Panc1 (cell line): ENCODE data around the gene DHX36. TPM values are rescaled to one million over a fixed set of nuclear protein-coding genes. Genes with fewer than 3 reads are reported as not detected.

Experiments used
- ATAC-seq: fragments of 200-7000 bp; cut with Tn5 transposase; 2 replicates; pipeline ENCODE4 v1.9.1; 2020; ENCODE audit warnings: mild to moderate bottlenecking, moderate library complexity
- Bru-seq: library from RNA; stranded (reverse); fragments of 400-500 nt; gene quantifications from one replicate; lab custom pipeline; 2021; lab: Mats Ljungman, UMichigan
- BruChase-seq, 2 experiments: library from RNA; stranded (reverse); fragments of 400-500 nt; gene quantifications; one replicate each; lab custom pipeline; 2021; lab: Mats Ljungman, UMichigan
- BruUV-seq: library from RNA; stranded (reverse); fragments of 400-500 nt; replicated peaks from 2 replicates; lab custom pipeline; 2021; lab: Mats Ljungman, UMichigan
- CTCF ChIA-PET: fragments of 300-600 bp; sonication (Branson Sonifier 250); formaldehyde crosslinking; loops from one replicate; lab custom pipeline; 2022; ENCODE audit warnings: antibody characterized with exemption; lab: Charles Lee
- POLR2A ChIA-PET: fragments of 300-600 bp; sonication (Branson Sonifier 250); formaldehyde crosslinking; loops from one replicate; lab custom pipeline; 2022; ENCODE audit warnings: antibody characterized with exemption; lab: Charles Lee
- DNase-seq: peaks from one replicate; pipeline ENCODE4 v3.0.0-alpha.2; 2010; ENCODE audit warnings: low read depth, low spot score
- H3K27ac ChIP-seq: 2 replicates; pipeline ENCODE4 v1.5.1; 2011; ENCODE audit warnings: mild to moderate bottlenecking, low read length, inconsistent platforms
- H3K27me3 ChIP-seq: fragments of 200-500 bp; sonication (Bioruptor generic); 2 replicates; pipeline ENCODE4 v1.6.0; 2014; ENCODE audit warnings: low read length, inconsistent platforms; ENCODE audit not compliant: control insufficient read depth, insufficient read depth
- H3K36me3 ChIP-seq: fragments of 200-500 bp; sonication (Bioruptor generic); 2 replicates; pipeline ENCODE4 v1.5.1; 2014; ENCODE audit warnings: inconsistent platforms, mild to moderate bottlenecking, low read length, moderate library complexity; ENCODE audit not compliant: control insufficient read depth, insufficient read depth
- H3K4me1 ChIP-seq: 2 replicates; pipeline ENCODE4 v1.5.1; 2011; ENCODE audit warnings: inconsistent platforms, mild to moderate bottlenecking, low read length, moderate library complexity; ENCODE audit not compliant: control insufficient read depth, insufficient read depth
- H3K4me3 ChIP-seq, 2 experiments: 2 replicates each; pipeline ENCODE4 v1.5.1; 2011 to 2012; ENCODE audit warnings: low read depth in 2 of 2, low read length in 2 of 2, mild to moderate bottlenecking in 2 of 2, inconsistent platforms in 1 of 2, moderate library complexity in 1 of 2
- H3K9me3 ChIP-seq: fragments of 200-500 bp; sonication (Bioruptor generic); 2 replicates; pipeline ENCODE4 v1.5.1; 2014; ENCODE audit warnings: low read depth, mild to moderate bottlenecking, inconsistent platforms, low read length, moderate library complexity; ENCODE audit not compliant: control insufficient read depth, insufficient read depth
- POLR2AphosphoS5 ChIP-seq: IDR thresholded peaks from 2 replicates; pipeline ENCODE4 v1.6.1; 2012; ENCODE audit warnings: mild to moderate bottlenecking, low read depth, low read length, moderate library complexity
- SIN3A ChIP-seq: IDR thresholded peaks from 2 replicates; pipeline ENCODE4 v1.6.1; 2012; ENCODE audit warnings: low read depth, mild to moderate bottlenecking, low read length, moderate library complexity, borderline replicate concordance; ENCODE audit not compliant: insufficient read depth
- TCF7L2 ChIP-seq: IDR thresholded peaks from 2 replicates; pipeline ENCODE4 v1.6.1; 2011; ENCODE audit warnings: mild to moderate bottlenecking, low read depth, low read length, inconsistent platforms
- in situ Hi-C: cut with HindIII; loops from 2 replicates; pipeline ENCODE4 v1.10.0; 2016; ENCODE audit warnings: low sequenced_read_pairs, low pct_unique_long_range_greater_than_20kb
- intact Hi-C: fragments of 100-400 bp; cut with micrococcal nuclease; formaldehyde crosslinking; loops from one replicate; pipeline ENCODE4 v1.10.0; 2022; ENCODE audit not compliant: unreplicated experiment
- long read RNA-seq: library from polyadenylated mRNA; unstranded; transcript quantifications from one replicate; pipeline ENCODE4 v2.0.0, GENCODE V29; 2021; ENCODE audit not compliant: unreplicated experiment
- polyA plus RNA-seq: library from polyadenylated mRNA; unstranded; fragments of >200 nt; gene quantifications from one replicate; pipeline ENCODE4 v1.2.1, GENCODE V29; 2012; ENCODE audit warnings: missing spikeins; ENCODE audit not compliant: insufficient read length
- total RNA-seq: library from RNA; stranded (reverse); gene quantifications from one replicate; pipeline ENCODE4 v1.2.1, GENCODE V29; 2021; ENCODE audit not compliant: unreplicated experiment
- TF ChIP-seq, protein P1 (sequence below): fragments of 450-650 bp; IDR thresholded peaks from 2 replicates; pipeline ENCODE4 v1.5.1; 2017; ENCODE audit warnings: mild to moderate bottlenecking
- TF ChIP-seq, protein P2 (sequence below), 2 experiments: IDR thresholded peaks; 2 replicates each; pipeline ENCODE4 v1.6.1; 2011 to 2012; ENCODE audit warnings: low read depth in 2 of 2, control low read depth in 1 of 2, low read length in 1 of 2, mild to moderate bottlenecking in 1 of 2, moderate library complexity in 1 of 2; ENCODE audit not compliant: insufficient read depth in 1 of 2

Gene DHX36, protein sequence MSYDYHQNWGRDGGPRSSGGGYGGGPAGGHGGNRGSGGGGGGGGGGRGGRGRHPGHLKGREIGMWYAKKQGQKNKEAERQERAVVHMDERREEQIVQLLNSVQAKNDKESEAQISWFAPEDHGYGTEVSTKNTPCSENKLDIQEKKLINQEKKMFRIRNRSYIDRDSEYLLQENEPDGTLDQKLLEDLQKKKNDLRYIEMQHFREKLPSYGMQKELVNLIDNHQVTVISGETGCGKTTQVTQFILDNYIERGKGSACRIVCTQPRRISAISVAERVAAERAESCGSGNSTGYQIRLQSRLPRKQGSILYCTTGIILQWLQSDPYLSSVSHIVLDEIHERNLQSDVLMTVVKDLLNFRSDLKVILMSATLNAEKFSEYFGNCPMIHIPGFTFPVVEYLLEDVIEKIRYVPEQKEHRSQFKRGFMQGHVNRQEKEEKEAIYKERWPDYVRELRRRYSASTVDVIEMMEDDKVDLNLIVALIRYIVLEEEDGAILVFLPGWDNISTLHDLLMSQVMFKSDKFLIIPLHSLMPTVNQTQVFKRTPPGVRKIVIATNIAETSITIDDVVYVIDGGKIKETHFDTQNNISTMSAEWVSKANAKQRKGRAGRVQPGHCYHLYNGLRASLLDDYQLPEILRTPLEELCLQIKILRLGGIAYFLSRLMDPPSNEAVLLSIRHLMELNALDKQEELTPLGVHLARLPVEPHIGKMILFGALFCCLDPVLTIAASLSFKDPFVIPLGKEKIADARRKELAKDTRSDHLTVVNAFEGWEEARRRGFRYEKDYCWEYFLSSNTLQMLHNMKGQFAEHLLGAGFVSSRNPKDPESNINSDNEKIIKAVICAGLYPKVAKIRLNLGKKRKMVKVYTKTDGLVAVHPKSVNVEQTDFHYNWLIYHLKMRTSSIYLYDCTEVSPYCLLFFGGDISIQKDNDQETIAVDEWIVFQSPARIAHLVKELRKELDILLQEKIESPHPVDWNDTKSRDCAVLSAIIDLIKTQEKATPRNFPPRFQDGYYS
- total RNA-seq (74.3 TPM), Bru-seq, nascent RNA (percentile 95 among the genes with signal in this experiment), BruChase-seq, experiment 1, labeled RNA remaining after a 2-hour chase (percentile 92 among the genes with signal in this experiment), BruChase-seq, experiment 2, labeled RNA remaining after a 6-hour chase (percentile 90 among the genes with signal in this experiment)
- 32.2 TPM for polyA plus RNA-seq
- long read RNA-seq, full-length matches to known transcripts = 18 of 45 reads
- long read RNA-seq, partial matches to known transcripts = 26 of 45 reads
- long read RNA-seq, other reads (novel, unspliced or antisense) = 1 of 45 reads

DNA sequence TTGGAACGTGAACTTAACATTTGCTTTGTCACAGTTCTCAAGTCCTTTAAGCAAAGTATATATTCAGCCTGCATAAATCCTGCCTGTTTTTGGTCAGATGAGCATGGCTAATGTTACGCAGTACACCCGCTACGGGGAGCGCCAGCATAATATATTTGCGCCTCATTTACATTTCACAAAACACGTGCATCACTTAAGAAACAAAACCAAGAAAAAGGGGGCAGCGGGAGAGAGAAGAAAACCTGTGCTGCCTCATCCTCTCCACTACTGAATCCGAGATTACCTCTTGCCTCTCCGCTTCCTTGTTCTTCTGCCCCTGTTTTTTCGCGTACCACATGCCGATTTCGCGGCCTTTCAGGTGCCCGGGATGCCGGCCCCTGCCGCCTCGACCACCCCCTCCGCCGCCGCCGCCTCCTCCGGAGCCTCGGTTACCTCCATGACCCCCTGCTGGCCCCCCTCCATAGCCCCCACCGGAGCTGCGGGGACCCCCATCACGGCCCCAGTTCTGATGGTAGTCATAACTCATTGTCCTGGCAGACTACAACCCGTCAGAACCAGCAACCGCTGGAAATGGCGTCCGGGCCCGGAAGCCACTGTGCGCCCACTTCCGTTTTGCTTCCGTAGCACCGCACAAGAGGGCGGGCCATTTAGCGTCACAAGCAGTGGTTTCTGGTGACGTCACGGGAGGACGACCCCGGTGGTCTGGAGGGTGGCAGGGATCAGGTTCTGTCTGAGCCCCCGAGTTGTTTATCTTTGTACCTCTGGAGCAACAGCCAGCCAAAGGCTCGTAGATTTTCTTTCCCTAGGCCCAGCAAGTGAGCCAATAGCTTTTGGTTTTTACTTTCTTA, at the start of gene DHX36:
Gene DHX36 (minus strand): TSS at position 597 of the 848 bp plus-strand sequence. CDS start 71 bp downstream, at position 526.
- H3K4me3 ChIP-seq = peak within 1 kb of the TSS; percentile 72 to 99
- in situ Hi-C loops (no loop called here), intact Hi-C loops (no loop called here)
- ATAC-seq = peak; percentile 100
- H3K36me3 ChIP-seq = no peaks in the 10 kb centered on the region
- H3K9me3 ChIP-seq = no peaks in the 10 kb centered on the region; the same call in 1 of the 2 replicates
- peaks cover 15% of the 10 kb centered on the region for H3K4me1 ChIP-seq
- no TSS peak for BruUV-seq
- peak within 1 kb of the TSS; percentile 91 for H3K27ac ChIP-seq
- no peaks in the 10 kb centered on the region for H3K27me3 ChIP-seq
- TF ChIP-seq SIN3A = 0 out of 2 replicates have a peak, but pooled peaks have one; percentile 56
- peak; percentile 92 for TF ChIP-seq POLR2AphosphoS5
- TF ChIP-seq, protein P1, sequence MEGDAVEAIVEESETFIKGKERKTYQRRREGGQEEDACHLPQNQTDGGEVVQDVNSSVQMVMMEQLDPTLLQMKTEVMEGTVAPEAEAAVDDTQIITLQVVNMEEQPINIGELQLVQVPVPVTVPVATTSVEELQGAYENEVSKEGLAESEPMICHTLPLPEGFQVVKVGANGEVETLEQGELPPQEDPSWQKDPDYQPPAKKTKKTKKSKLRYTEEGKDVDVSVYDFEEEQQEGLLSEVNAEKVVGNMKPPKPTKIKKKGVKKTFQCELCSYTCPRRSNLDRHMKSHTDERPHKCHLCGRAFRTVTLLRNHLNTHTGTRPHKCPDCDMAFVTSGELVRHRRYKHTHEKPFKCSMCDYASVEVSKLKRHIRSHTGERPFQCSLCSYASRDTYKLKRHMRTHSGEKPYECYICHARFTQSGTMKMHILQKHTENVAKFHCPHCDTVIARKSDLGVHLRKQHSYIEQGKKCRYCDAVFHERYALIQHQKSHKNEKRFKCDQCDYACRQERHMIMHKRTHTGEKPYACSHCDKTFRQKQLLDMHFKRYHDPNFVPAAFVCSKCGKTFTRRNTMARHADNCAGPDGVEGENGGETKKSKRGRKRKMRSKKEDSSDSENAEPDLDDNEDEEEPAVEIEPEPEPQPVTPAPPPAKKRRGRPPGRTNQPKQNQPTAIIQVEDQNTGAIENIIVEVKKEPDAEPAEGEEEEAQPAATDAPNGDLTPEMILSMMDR = no peak
- ChIA-PET POLR2A (interaction anchor here (0.5 kb wide), 1 partner anchor 200 kb away, joined by 9 read pairs; no protein-coding TSS in a partner anchor), CTCF (interaction anchor here (0.6 kb wide), 1 partner anchor 56 kb away, joined by 3 read pairs; no protein-coding TSS in a partner anchor)
- DNase-seq = peak; percentile 58

DNA sequence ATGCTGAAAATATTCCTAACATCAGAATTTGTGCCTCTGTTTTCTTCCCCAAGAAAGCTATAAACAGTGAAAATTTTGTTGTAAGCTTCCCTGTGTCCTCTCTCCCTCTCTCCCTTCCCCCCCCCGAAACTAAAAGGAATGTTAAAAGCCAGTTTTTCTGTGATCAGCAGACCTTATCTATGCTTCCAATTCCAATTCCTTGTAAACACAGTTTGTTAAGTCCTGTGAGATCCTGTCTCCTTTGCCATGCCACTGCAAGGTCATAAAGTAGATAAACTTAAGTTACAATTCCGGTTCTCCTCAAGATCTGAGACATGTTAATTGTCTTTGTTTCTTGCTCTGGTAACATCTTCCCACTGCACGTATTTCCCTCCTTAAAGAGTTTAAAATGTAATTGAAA, 42.9 kb upstream of the DHX36 start:
- BruUV-seq = no TSS peak
- Histone ChIP-seq H3K9me3 (no peaks in the 10 kb centered on the region), H3K27ac (no peak overlapping the region), H3K4me1 (no peaks in the 10 kb centered on the region), H3K4me3 (no peak overlapping the region), H3K36me3 (no peaks in the 10 kb centered on the region), H3K27me3 (no peaks in the 10 kb centered on the region)
- ATAC-seq = no peak
- ChIA-PET CTCF (no interaction called here), POLR2A (no interaction called here)
- intact Hi-C loops = no loop called here
- no peak for TF ChIP-seq TCF7L2
- no peak for DNase-seq
- in situ Hi-C loops = no loop called here

DNA sequence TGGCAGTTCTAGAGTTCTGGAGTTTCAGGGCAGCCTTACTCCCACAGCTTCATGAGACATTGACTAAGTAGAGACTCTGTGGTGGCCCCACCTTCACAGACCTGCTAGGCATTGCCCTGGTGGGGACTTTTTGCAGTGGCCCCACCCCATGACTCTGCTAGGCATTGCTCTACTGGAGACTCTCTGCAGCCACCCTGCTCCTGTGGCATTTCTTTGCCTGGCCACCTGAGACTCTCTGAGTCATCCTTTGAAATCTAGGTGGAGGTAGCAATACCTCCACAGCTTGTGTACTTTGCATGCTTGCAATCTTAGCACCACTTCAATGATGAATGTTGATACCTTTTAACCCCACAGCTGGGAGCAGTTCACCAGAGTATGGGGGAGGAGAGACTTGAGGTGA, 40.6 kb upstream of the DHX36 start:
- BruUV-seq = no TSS peak
- in situ Hi-C loops = no loop called here

More for the DNA sequence above, 40.6 kb upstream of the DHX36 start:
- no peaks in the 10 kb centered on the region for H3K36me3 ChIP-seq
- TF ChIP-seq POLR2AphosphoS5 (no peak), SIN3A (no peak), TCF7L2 (no peak)
- TF ChIP-seq, protein P1 = no peak
- TF ChIP-seq, protein P2, sequence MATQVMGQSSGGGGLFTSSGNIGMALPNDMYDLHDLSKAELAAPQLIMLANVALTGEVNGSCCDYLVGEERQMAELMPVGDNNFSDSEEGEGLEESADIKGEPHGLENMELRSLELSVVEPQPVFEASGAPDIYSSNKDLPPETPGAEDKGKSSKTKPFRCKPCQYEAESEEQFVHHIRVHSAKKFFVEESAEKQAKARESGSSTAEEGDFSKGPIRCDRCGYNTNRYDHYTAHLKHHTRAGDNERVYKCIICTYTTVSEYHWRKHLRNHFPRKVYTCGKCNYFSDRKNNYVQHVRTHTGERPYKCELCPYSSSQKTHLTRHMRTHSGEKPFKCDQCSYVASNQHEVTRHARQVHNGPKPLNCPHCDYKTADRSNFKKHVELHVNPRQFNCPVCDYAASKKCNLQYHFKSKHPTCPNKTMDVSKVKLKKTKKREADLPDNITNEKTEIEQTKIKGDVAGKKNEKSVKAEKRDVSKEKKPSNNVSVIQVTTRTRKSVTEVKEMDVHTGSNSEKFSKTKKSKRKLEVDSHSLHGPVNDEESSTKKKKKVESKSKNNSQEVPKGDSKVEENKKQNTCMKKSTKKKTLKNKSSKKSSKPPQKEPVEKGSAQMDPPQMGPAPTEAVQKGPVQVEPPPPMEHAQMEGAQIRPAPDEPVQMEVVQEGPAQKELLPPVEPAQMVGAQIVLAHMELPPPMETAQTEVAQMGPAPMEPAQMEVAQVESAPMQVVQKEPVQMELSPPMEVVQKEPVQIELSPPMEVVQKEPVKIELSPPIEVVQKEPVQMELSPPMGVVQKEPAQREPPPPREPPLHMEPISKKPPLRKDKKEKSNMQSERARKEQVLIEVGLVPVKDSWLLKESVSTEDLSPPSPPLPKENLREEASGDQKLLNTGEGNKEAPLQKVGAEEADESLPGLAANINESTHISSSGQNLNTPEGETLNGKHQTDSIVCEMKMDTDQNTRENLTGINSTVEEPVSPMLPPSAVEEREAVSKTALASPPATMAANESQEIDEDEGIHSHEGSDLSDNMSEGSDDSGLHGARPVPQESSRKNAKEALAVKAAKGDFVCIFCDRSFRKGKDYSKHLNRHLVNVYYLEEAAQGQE (IDR thresholded peaks at IDR 0.05; ENCODE audit: insufficient read depth in 1 of 2, low read depth in 2 of 2, low read length in 1 of 2) = no peak
- intact Hi-C loops = no loop called here
- no peak for ATAC-seq
- no peaks in the 10 kb centered on the region for H3K9me3 ChIP-seq
- no peak overlapping the region for H3K27ac ChIP-seq
- H3K27me3 ChIP-seq = no peaks in the 10 kb centered on the region
- CTCF ChIA-PET = no interaction called here
- H3K4me1 ChIP-seq = no peaks in the 10 kb centered on the region
- POLR2A ChIA-PET = no interaction called here
- no peak overlapping the region for H3K4me3 ChIP-seq
- DNase-seq = no peak
